BLaER1 treated with 17β-estradiol and CSF1 and Interleukin-3, amounts not matched to agents 10 nM and 100 nM (cell line): ENCODE results near the gene GAB3.

Experiments used
- H3K27ac ChIP-seq, 11 experiments: shearing (Covaris generic); formaldehyde crosslinking; 2 replicates each; pipeline ENCODE4 v1.8.1; 2022
- H3K27me3 ChIP-seq, 11 experiments: shearing (Covaris generic); formaldehyde crosslinking; 2 replicates each; pipeline ENCODE4 v1.8.1; 2022
- H3K36me3 ChIP-seq, 11 experiments: shearing (Covaris generic); formaldehyde crosslinking; 2 replicates each; pipeline ENCODE4 v1.8.1; 2022
- H3K4me1 ChIP-seq, 10 experiments: shearing (Covaris generic); formaldehyde crosslinking; 2 replicates each; pipeline ENCODE4 v1.8.1; 2022
- H3K4me2 ChIP-seq, 11 experiments: shearing (Covaris generic); formaldehyde crosslinking; 2 replicates each; pipeline ENCODE4 v1.8.1; 2022
- H3K4me3 ChIP-seq, 10 experiments: shearing (Covaris generic); formaldehyde crosslinking; 2 replicates each; pipeline ENCODE4 v1.8.1; 2022
- H3K9ac ChIP-seq, 11 experiments: shearing (Covaris generic); formaldehyde crosslinking; 2 replicates each; pipeline ENCODE4 v1.8.1; 2022
- H3K9me3 ChIP-seq, 11 experiments: shearing (Covaris generic); formaldehyde crosslinking; replicated peaks in 1 of 11; 2 replicates each; pipeline ENCODE4 v1.8.1; 2022
- H4K20me1 ChIP-seq, 11 experiments: shearing (Covaris generic); formaldehyde crosslinking; 2 replicates each; pipeline ENCODE4 v1.8.1; 2022
- Cebpa-rat ChIP-seq, 11 experiments: shearing (Covaris generic); IDR thresholded peaks; 2 replicates each; pipeline ENCODE4 v1.8.1; 2022

Gene GAB3

GRCh38 chrX:154715825-154716224, 35.1 kb downstream of the GAB3 start:
- Histone ChIP-seq H3K9ac (no peak overlapping the region), H3K4me3 (no peak overlapping the region), H3K4me1 (peaks cover 42 to 94% (median 75%) of the 10 kb centered on the region in 10 experiments), H3K27ac (no peak overlapping the region), H3K27me3 (peaks cover 38 to 77% (median 68%) of the 10 kb centered on the region in 11 experiments; a peak in 21 of 22 replicates), H3K36me3 (peaks cover 11 to 39% (median 25%) of the 10 kb centered on the region in 11 experiments; a peak in 21 of 22 replicates), H4K20me1 (peaks cover 0 to 19% (median 0%) of the 10 kb centered on the region in 11 experiments; a peak in 5 of 22 replicates), H3K9me3 (peaks cover 0 to 20% (median 4%) of the 10 kb centered on the region in 11 experiments; a peak in 16 of 22 replicates), H3K4me2 (peak overlapping the region in 7 of 11 experiments; percentile 2 to 91 (median 79); a peak in 9 of 22 replicates)
- TF ChIP-seq Cebpa-rat (IDR thresholded peaks at IDR 0.05) = no peak

GRCh38 chrX:154714925-154715324, 36.0 kb downstream of the GAB3 start:
- no peak overlapping the region for H3K4me3 ChIP-seq
- H3K9ac ChIP-seq = no peak overlapping the region
- no peak overlapping the region for H3K27ac ChIP-seq
- peak overlapping the region in 5 of 11 experiments; percentile 13 to 91 (median 73); a peak in 4 of 22 replicates for H3K4me2 ChIP-seq
- H3K4me1 ChIP-seq = peaks cover 39 to 85% (median 66%) of the 10 kb centered on the region in 10 experiments
- peaks cover 0 to 19% (median 0%) of the 10 kb centered on the region in 11 experiments; a peak in 5 of 22 replicates for H4K20me1 ChIP-seq
- TF ChIP-seq Cebpa-rat (IDR thresholded peaks at IDR 0.05) = no peak
- peaks cover 5 to 21% (median 7%) of the 10 kb centered on the region in 11 experiments; a peak in 20 of 22 replicates for H3K9me3 ChIP-seq
- peaks cover 17 to 48% (median 33%) of the 10 kb centered on the region in 11 experiments for H3K36me3 ChIP-seq
- H3K27me3 ChIP-seq = peaks cover 43 to 79% (median 65%) of the 10 kb centered on the region in 11 experiments

DNA sequence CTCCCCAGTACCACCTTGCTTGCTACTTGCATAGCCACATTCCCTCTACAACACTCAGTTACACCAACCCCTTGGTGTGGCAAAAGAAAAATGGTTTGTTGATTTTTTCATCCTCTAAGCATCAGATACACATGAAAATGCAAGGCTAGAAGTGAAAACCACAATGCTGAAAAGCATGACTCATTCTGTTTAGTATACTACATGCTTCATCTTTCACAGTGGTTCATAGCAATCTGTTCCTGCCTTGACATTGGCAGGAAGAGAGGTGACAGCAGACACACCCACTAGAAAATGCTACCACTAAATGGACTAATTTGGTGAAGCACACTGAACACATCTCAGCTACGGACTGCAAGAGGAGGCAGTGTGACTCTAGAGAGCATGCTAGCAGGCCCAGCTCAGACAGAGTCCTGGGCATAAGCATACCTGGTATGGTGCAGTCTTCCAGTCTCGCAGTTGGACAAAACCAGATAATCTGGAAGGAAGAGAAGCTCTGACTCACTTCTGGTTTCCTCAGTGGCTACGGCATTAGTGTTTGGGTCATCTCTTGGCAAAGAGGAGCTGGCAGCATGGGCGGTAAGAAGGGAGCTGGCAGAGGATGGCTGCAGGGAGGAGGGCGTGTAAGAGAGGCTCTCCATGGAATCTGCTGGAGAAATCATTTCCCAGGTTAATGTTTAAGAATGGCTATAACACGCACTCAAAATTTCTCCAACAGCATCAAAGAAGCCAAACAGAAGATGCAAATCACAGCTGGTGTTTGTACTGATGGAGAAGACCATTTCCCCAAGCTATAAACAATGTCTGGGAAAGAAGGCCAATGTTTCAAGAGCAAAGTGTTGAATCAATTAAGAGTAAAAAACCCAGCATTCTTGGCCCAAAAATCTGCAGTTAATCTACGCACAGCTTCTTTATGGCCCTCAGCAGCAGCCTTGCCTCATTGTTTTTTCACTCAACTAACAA, 37.8 kb downstream of the GAB3 start:
- H3K36me3 ChIP-seq = peaks cover 22 to 66% (median 50%) of the 10 kb centered on the region in 11 experiments
- H3K27ac ChIP-seq = peak overlapping the region in 2 of 11 experiments; percentile 16 to 27; a peak in 1 of 22 replicates
- H3K9ac ChIP-seq = no peak overlapping the region
- H3K4me2 ChIP-seq = peak overlapping the region in 7 of 11 experiments; percentile 19 to 67 (median 63); a peak in 12 of 22 replicates
- H3K4me1 ChIP-seq = peaks cover 20 to 67% (median 50%) of the 10 kb centered on the region in 10 experiments
- H3K27me3 ChIP-seq = peaks cover 36 to 74% (median 60%) of the 10 kb centered on the region in 11 experiments
- H4K20me1 ChIP-seq = peaks cover 0 to 19% (median 0%) of the 10 kb centered on the region in 11 experiments; a peak in 5 of 22 replicates
- no peak for TF ChIP-seq Cebpa-rat (IDR thresholded peaks at IDR 0.05)
- no peak overlapping the region for H3K4me3 ChIP-seq
- peaks cover 17 to 36% (median 24%) of the 10 kb centered on the region in 11 experiments for H3K9me3 ChIP-seq

DNA sequence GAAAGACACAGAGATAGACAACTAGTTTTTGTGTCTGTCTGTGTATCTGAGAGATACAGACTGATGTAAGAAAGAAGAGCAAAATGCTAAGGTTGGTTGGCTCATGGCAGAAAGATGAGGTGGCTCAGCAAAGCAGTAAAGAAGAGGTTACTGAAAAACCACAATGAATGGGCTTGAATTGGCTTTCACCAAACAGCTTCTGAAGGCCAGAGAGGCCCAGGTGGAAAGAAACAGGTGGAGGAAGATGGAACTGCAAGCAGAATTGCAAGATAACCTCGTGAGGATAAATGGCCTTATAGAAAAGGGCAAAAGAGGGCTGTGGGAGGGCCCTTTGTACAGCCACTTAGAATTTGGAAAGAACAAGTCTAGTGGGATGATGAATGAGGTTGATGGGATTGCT, 39.6 kb downstream of the GAB3 start:
- TF ChIP-seq Cebpa-rat (IDR thresholded peaks at IDR 0.05) = no peak
- H3K4me2 ChIP-seq = no peak overlapping the region
- H3K27ac ChIP-seq = no peak overlapping the region
- H3K36me3 ChIP-seq = peaks cover 24 to 77% (median 57%) of the 10 kb centered on the region in 11 experiments
- peaks cover 20 to 63% (median 55%) of the 10 kb centered on the region in 11 experiments for H3K27me3 ChIP-seq
- peaks cover 17 to 36% (median 24%) of the 10 kb centered on the region in 11 experiments for H3K9me3 ChIP-seq
- no peak overlapping the region for H3K9ac ChIP-seq
- H4K20me1 ChIP-seq = peaks cover 0 to 19% (median 0%) of the 10 kb centered on the region in 11 experiments; a peak in 5 of 22 replicates
- H3K4me1 ChIP-seq = peaks cover 3 to 49% (median 32%) of the 10 kb centered on the region in 10 experiments; a peak in 17 of 20 replicates
- H3K4me3 ChIP-seq = no peak overlapping the region; a peak in 1 of 20 replicates

GRCh38 chrX:154710309-154710708, 40.6 kb downstream of the GAB3 start:
- Histone ChIP-seq H3K9ac (no peak overlapping the region), H3K4me3 (0 out of 20 replicates have a peak overlapping the region, but pooled peaks of 1 of the 10 experiments have one; percentile 23), H3K4me1 (peaks cover 0 to 39% (median 22%) of the 10 kb centered on the region in 10 experiments; a peak in 14 of 20 replicates), H3K27ac (no peak overlapping the region), H3K9me3 (peaks cover 17 to 36% (median 24%) of the 10 kb centered on the region in 11 experiments), H3K4me2 (no peak overlapping the region), H4K20me1 (peaks cover 0 to 19% (median 0%) of the 10 kb centered on the region in 11 experiments; a peak in 5 of 22 replicates), H3K36me3 (peaks cover 24 to 78% (median 58%) of the 10 kb centered on the region in 11 experiments), H3K27me3 (peaks cover 22 to 63% (median 52%) of the 10 kb centered on the region in 11 experiments)
- no peak for TF ChIP-seq Cebpa-rat (IDR thresholded peaks at IDR 0.05)

GRCh38 chrX:154698630-154699248, 52.1 kb downstream of the GAB3 start:
- peaks cover 53 to 98% (median 86%) of the 10 kb centered on the region in 11 experiments for H3K27me3 ChIP-seq
- peak overlapping the region in 10 of 11 experiments; percentile 23 to 59 (median 52); a peak in 19 of 22 replicates for H3K4me2 ChIP-seq
- H3K4me1 ChIP-seq = peaks cover 42 to 62% (median 54%) of the 10 kb centered on the region in 10 experiments
- H3K36me3 ChIP-seq = peaks cover 5 to 75% (median 52%) of the 10 kb centered on the region in 11 experiments; a peak in 18 of 22 replicates
- TF ChIP-seq Cebpa-rat (IDR thresholded peaks at IDR 0.05) = no peak
- H4K20me1 ChIP-seq = peaks cover 0 to 3% (median 0%) of the 10 kb centered on the region in 11 experiments; a peak in 3 of 22 replicates
- no peak overlapping the region for H3K4me3 ChIP-seq
- H3K27ac ChIP-seq = no peak overlapping the region
- H3K9me3 ChIP-seq = peaks cover 0 to 38% (median 15%) of the 10 kb centered on the region in 11 experiments; a peak in 17 of 22 replicates
- no peak overlapping the region for H3K9ac ChIP-seq

GRCh38 chrX:154696676-154697045, 54.2 kb downstream of the GAB3 start:
- TF ChIP-seq Cebpa-rat (IDR thresholded peaks at IDR 0.05) = peak in 8 of 11 experiments; percentile 15 to 51 (median 29); a peak in 6 of 22 replicates
- no peak overlapping the region; a peak in 1 of 22 replicates for H3K9ac ChIP-seq
- H3K4me2 ChIP-seq = peak overlapping the region; percentile 22 to 74 (median 62)
- H3K4me1 ChIP-seq = peaks cover 42 to 62% (median 54%) of the 10 kb centered on the region in 10 experiments
- H3K27me3 ChIP-seq = peaks cover 56 to 94% (median 77%) of the 10 kb centered on the region in 11 experiments
- H3K4me3 ChIP-seq = no peak overlapping the region
- peaks cover 5 to 79% (median 66%) of the 10 kb centered on the region in 11 experiments; a peak in 20 of 22 replicates for H3K36me3 ChIP-seq
- H3K9me3 ChIP-seq = peaks cover 11 to 41% (median 27%) of the 10 kb centered on the region in 11 experiments
- H3K27ac ChIP-seq = peak overlapping the region in 7 of 11 experiments; percentile 18 to 75 (median 60); a peak in 11 of 22 replicates
- H4K20me1 ChIP-seq = peaks cover 0 to 3% (median 0%) of the 10 kb centered on the region in 11 experiments; a peak in 2 of 22 replicates
